ENCODE data around the gene FAM217A.

Gene FAM217A

GRCh38 chr6:4066029-4066755 is 12.7 kb downstream of the FAM217A start:
- no peak for TF ChIP-seq EP300 (IDR thresholded peaks at IDR 0.05; ENCODE audit: borderline replicate concordance)
- TF ChIP-seq CREB1 (IDR thresholded peaks at IDR 0.05; ENCODE audit: low read depth) = no peak
- TF ChIP-seq CEBPB (IDR thresholded peaks at IDR 0.05) = no peak
- no peak for TF ChIP-seq TCF12 (IDR thresholded peaks at IDR 0.05; ENCODE audit: low read depth)
- no peak for TF ChIP-seq NFIC (IDR thresholded peaks at IDR 0.05)
- no peak for TF ChIP-seq REST (IDR thresholded peaks at IDR 0.05; ENCODE audit: low read depth)
- no peak for TF ChIP-seq EGR1 (IDR thresholded peaks at IDR 0.05)
- no peak for TF ChIP-seq USF1 (IDR thresholded peaks at IDR 0.05)
- TF ChIP-seq RAD21 (IDR thresholded peaks at IDR 0.05; ENCODE audit: low read depth) = no peak
- no peak for TF ChIP-seq TEAD4 (IDR thresholded peaks at IDR 0.05)
- TF ChIP-seq TAF1 (IDR thresholded peaks at IDR 0.05; ENCODE audit: low read depth) = no peak
- TF ChIP-seq FOXM1 (IDR thresholded peaks at IDR 0.05; ENCODE audit: borderline replicate concordance, low read depth) = no peak
- TF ChIP-seq ZBTB7A (IDR thresholded peaks at IDR 0.05; ENCODE audit: low read depth) = no peak
- no peak for TF ChIP-seq MAX (IDR thresholded peaks at IDR 0.05)

- TF ChIP-seq REST (IDR thresholded peaks at IDR 0.05; ENCODE audit: low read depth) (no peak), EGR1 (IDR thresholded peaks at IDR 0.05) (no peak), TEAD4 (IDR thresholded peaks at IDR 0.05) (no peak), USF1 (IDR thresholded peaks at IDR 0.05) (no peak), CREB1 (IDR thresholded peaks at IDR 0.05; ENCODE audit: low read depth) (no peak), TAF1 (IDR thresholded peaks at IDR 0.05; ENCODE audit: low read depth) (no peak), FOXM1 (IDR thresholded peaks at IDR 0.05; ENCODE audit: borderline replicate concordance, low read depth) (no peak), YY1 (IDR thresholded peaks at IDR 0.05; ENCODE audit: low read depth) (no peak), ZBTB7A (IDR thresholded peaks at IDR 0.05; ENCODE audit: low read depth) (no peak), EP300 (IDR thresholded peaks at IDR 0.05; ENCODE audit: borderline replicate concordance) (no peak), CEBPB (IDR thresholded peaks at IDR 0.05) (no peak), NFIC (IDR thresholded peaks at IDR 0.05) (no peak), MAX (IDR thresholded peaks at IDR 0.05) (no peak)
Observed at GRCh38 chr6:4059115-4059777, 19.7 kb downstream of the FAM217A start.

- TF ChIP-seq USF1 (IDR thresholded peaks at IDR 0.05) (no peak), REST (IDR thresholded peaks at IDR 0.05; ENCODE audit: low read depth) (no peak), EP300 (IDR thresholded peaks at IDR 0.05; ENCODE audit: borderline replicate concordance) (no peak), ZBTB7A (IDR thresholded peaks at IDR 0.05; ENCODE audit: low read depth) (no peak), TAF1 (IDR thresholded peaks at IDR 0.05; ENCODE audit: low read depth) (no peak)
Observed at GRCh38 chr6:4057036-4057435, 21.9 kb downstream of the FAM217A start.

Data from Ishikawa (cell line).